ENCODE data around the gene FZD7.

The FZD7 gene

DNA sequence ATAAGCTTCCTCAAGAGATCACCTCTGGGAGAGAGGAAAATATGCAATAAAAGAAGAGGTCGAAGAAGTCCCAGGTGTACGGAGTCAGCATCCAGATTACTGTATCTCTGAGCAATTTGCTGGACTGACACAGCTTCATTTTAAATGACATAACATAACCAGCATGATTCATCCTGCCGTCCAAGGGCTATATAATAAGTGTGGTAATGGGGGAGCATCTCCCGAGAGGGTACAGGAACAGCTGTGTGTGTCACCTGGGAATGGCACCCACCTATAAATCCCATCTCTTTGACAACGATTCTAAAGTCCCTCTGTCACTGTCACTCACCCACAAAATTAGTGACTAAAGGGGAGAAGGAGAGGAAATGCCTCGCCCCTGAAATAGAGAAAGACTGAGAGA is 19.3 kb upstream of the FZD7 start:
- H3K4me1 ChIP-seq (ENCODE audit: control insufficient read depth in 1 of 2, insufficient read depth in 1 of 2, low read depth in 1 of 2, low read length in 1 of 2), result no peaks in the 10 kb centered on the region
- TF ChIP-seq, protein P1, sequence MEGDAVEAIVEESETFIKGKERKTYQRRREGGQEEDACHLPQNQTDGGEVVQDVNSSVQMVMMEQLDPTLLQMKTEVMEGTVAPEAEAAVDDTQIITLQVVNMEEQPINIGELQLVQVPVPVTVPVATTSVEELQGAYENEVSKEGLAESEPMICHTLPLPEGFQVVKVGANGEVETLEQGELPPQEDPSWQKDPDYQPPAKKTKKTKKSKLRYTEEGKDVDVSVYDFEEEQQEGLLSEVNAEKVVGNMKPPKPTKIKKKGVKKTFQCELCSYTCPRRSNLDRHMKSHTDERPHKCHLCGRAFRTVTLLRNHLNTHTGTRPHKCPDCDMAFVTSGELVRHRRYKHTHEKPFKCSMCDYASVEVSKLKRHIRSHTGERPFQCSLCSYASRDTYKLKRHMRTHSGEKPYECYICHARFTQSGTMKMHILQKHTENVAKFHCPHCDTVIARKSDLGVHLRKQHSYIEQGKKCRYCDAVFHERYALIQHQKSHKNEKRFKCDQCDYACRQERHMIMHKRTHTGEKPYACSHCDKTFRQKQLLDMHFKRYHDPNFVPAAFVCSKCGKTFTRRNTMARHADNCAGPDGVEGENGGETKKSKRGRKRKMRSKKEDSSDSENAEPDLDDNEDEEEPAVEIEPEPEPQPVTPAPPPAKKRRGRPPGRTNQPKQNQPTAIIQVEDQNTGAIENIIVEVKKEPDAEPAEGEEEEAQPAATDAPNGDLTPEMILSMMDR (IDR thresholded peaks at IDR 0.05), result no peak
- H3K27ac ChIP-seq, result no peak overlapping the region
- peaks cover 29% of the 10 kb centered on the region for H3K27me3 ChIP-seq
- H3K9me3 ChIP-seq, result no peaks in the 10 kb centered on the region
- no peaks in the 10 kb centered on the region for H3K36me3 ChIP-seq
- no peak overlapping the region for H3K4me3 ChIP-seq (ENCODE audit: low read depth in 1 of 2, low read length in 1 of 2)

DNA sequence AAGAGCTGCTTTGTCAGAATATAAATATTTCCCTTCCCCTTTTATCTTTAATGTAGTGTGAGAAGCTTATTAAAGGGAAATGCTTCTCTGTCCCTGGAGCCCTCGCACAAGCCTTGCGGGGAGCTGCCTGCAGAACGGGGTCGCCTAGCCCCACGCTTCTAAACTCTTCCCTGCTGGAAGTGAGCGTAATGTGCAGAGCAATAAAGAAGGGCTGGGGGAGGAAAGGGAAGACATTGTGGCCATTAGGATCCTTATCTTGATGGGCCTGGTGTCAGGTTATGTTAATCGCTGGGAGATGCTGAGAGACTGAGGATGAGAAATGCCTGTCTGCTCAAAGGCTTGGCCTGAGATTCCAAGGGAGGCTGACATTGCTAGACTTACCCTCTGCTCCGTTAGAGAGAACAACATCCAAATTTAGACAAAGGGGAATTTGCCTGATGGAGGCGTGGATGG is 18.9 kb upstream of the FZD7 start:
- Histone ChIP-seq H3K27ac (no peak overlapping the region), H3K4me3 (ENCODE audit: low read depth in 1 of 2, low read length in 1 of 2) (no peak overlapping the region), H3K4me1 (ENCODE audit: control insufficient read depth in 1 of 2, insufficient read depth in 1 of 2, low read depth in 1 of 2, low read length in 1 of 2) (no peaks in the 10 kb centered on the region), H3K27me3 (peaks cover 29% of the 10 kb centered on the region), H3K36me3 (no peaks in the 10 kb centered on the region), H3K9me3 (no peaks in the 10 kb centered on the region)
- TF ChIP-seq, protein P1 (IDR thresholded peaks at IDR 0.05), result no peak

DNA sequence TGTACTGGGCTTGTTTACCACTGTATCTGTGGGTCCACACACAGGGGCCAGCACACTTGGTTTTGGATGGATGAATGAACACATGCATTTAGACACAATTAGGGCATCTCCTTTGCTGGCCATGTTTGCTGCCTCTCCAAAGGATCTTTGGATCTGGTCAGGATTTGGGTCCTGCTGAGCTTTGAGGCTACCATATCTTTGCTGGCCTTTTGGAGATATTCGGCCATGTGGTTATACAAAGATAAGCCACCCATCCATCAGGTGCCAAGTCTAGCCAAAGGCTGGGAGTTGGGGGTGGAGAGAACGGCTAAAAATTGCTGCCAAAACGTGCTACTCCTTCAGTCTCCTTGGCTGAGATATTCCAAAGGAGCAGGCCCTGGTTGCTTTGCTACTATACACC is 18.2 kb upstream of the FZD7 start:
- Histone ChIP-seq H3K27ac (no peak overlapping the region), H3K36me3 (no peaks in the 10 kb centered on the region), H3K9me3 (no peaks in the 10 kb centered on the region), H3K4me3 (ENCODE audit: low read depth in 1 of 2, low read length in 1 of 2) (no peak overlapping the region), H3K4me1 (ENCODE audit: control insufficient read depth in 1 of 2, insufficient read depth in 1 of 2, low read depth in 1 of 2, low read length in 1 of 2) (no peaks in the 10 kb centered on the region), H3K27me3 (peaks cover 29% of the 10 kb centered on the region)
- TF ChIP-seq, protein P1 (IDR thresholded peaks at IDR 0.05), result no peak

DNA sequence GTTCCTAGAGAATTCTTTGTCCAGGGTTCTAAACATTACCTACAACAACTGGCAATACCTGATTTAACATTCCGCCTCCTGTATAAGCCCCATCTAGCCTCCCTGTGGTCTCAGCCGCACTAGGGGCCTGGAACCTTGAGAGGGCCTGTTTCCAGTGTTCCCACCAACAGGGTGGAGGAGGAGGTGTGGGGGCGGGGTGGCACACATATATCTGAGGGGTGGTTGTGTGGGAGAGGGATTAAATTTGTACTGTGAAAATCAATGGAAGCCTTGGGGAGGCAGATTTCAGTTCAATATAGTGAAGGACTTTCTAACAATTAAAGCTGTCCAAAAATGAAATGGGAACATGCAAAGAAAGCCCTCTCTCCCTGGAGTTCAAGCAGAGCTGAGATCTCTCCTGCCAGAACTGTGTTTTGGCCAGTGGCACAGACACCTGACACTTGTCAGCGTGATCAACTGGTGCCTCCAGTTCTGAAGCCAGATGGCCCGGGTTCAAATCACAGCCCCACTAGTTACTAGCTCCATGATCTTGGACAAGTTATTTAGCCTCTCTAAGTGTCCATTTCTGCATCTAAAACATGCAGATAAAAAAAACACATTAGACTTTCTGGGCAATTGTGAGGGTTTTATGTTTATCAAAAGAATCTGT is 17.0 kb upstream of the FZD7 start:
- no peaks in the 10 kb centered on the region for H3K36me3 ChIP-seq
- H3K4me3 ChIP-seq (ENCODE audit: low read depth in 1 of 2, low read length in 1 of 2), result no peak overlapping the region
- no peak overlapping the region for H3K27ac ChIP-seq
- no peaks in the 10 kb centered on the region for H3K9me3 ChIP-seq
- no peaks in the 10 kb centered on the region for H3K4me1 ChIP-seq (ENCODE audit: control insufficient read depth in 1 of 2, insufficient read depth in 1 of 2, low read depth in 1 of 2, low read length in 1 of 2)
- TF ChIP-seq, protein P1 (IDR thresholded peaks at IDR 0.05), result no peak
- peaks cover 23% of the 10 kb centered on the region for H3K27me3 ChIP-seq

DNA sequence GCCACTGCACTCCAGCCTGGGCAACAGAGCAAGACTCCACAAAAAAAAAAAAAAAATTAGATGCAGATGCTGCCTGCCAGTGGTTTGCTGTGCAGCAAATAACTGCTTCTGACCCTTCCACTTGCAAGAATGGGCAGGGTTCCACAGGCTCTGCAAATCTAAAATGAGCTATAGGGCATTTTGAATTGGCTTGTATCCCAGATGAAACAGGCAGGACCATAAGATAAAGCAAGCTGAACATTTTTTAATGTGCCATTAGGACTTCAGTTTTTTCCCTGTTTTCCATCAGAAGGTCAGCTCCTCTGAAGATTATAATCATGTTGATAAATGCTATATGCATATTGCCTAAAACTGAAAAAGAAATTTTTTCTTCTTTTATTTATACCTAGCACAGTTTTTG is 15.7 kb upstream of the FZD7 start:
- peaks cover 23% of the 10 kb centered on the region for H3K27me3 ChIP-seq
- H3K4me3 ChIP-seq (ENCODE audit: low read depth in 1 of 2, low read length in 1 of 2), result no peak overlapping the region
- H3K36me3 ChIP-seq, result no peaks in the 10 kb centered on the region
- TF ChIP-seq, protein P1 (IDR thresholded peaks at IDR 0.05), result no peak
- H3K27ac ChIP-seq, result no peak overlapping the region
- H3K4me1 ChIP-seq (ENCODE audit: control insufficient read depth in 1 of 2, insufficient read depth in 1 of 2, low read depth in 1 of 2, low read length in 1 of 2), result no peaks in the 10 kb centered on the region
- H3K9me3 ChIP-seq, result no peaks in the 10 kb centered on the region

Measured in neutrophil (primary cell).